GM18505 (cell line): ENCODE measurements around the gene EMC9.

Experiments used
- ATAC-seq: cut with Tn5 transposase; IDR thresholded peaks from one replicate; pipeline ENCODE4 v1.9.1; 2021; ENCODE audit not compliant: unreplicated experiment
- POLR2A ChIP-seq: IDR thresholded peaks from 4 replicates; pipeline ENCODE4 v1.6.1; 2011; ENCODE audit warnings: borderline replicate concordance; ENCODE audit not compliant: insufficient read depth, insufficient read length; ENCODE audit errors: extremely low read depth

The EMC9 gene

GRCh38 chr14:24135834-24136683 lies 5.3 kb downstream of the EMC9 start, which contains the start of gene PSME1:
Gene PSME1, plus strand, starts transcription at chr14:24136194. Its CDS starts 69 bp downstream, at chr14:24136263.
- peak; percentile 62 for TF ChIP-seq POLR2A
- peak; percentile 85 for ATAC-seq

GRCh38 chr14:24135584-24135833 lies 5.9 kb downstream of the EMC9 start:
- no peak for TF ChIP-seq POLR2A
- ATAC-seq = no peak

- TF ChIP-seq POLR2A = no peak
- no peak for ATAC-seq
These were observed 7.7 kb downstream of the EMC9 start for GRCh38 chr14:24133735-24134134.

GRCh38 chr14:24132976-24133375 lies 8.4 kb downstream of the EMC9 start:
- ATAC-seq = no peak
- no peak for TF ChIP-seq POLR2A

- TF ChIP-seq POLR2A = no peak
- ATAC-seq = no peak
These were observed 9.2 kb downstream of the EMC9 start for GRCh38 chr14:24132061-24132685.

GRCh38 chr14:24131549-24131966 lies 9.8 kb downstream of the EMC9 start:
- TF ChIP-seq POLR2A = no peak

GRCh38 chr14:24130717-24131548 lies 10.5 kb downstream of the EMC9 start:
- no peak for ATAC-seq
- TF ChIP-seq POLR2A = no peak

More at GRCh38 chr14:24131549-24131966, 9.8 kb downstream of the EMC9 start:
- ATAC-seq = no peak

- ATAC-seq = no peak
- TF ChIP-seq POLR2A = no peak
These were observed 11.0 kb downstream of the EMC9 start, which contains the start of gene FITM1 for GRCh38 chr14:24130380-24130716. Gene FITM1, plus strand, starts transcription at chr14:24130659. Its CDS starts 905 bp downstream, at chr14:24131564.

GRCh38 chr14:24129410-24129998 lies 11.9 kb downstream of the EMC9 start:
- ATAC-seq = no peak
- no peak for TF ChIP-seq POLR2A

GRCh38 chr14:24127673-24128072 lies 13.7 kb downstream of the EMC9 start:
- TF ChIP-seq POLR2A = no peak

GRCh38 chr14:24126939-24127338 lies 14.5 kb downstream of the EMC9 start:
- ATAC-seq = no peak
- no peak for TF ChIP-seq POLR2A

More at GRCh38 chr14:24127673-24128072, 13.7 kb downstream of the EMC9 start:
- ATAC-seq = no peak

GRCh38 chr14:24123424-24124417 lies 17.7 kb downstream of the EMC9 start:
- no peak for ATAC-seq

GRCh38 chr14:24122898-24123297 lies 18.5 kb downstream of the EMC9 start:
- TF ChIP-seq POLR2A = no peak

More at GRCh38 chr14:24123424-24124417, 17.7 kb downstream of the EMC9 start:
- peak; percentile 40 for TF ChIP-seq POLR2A

GRCh38 chr14:24122416-24122815 lies 19.0 kb downstream of the EMC9 start:
- no peak for ATAC-seq
- no peak for TF ChIP-seq POLR2A

More at GRCh38 chr14:24122898-24123297, 18.5 kb downstream of the EMC9 start:
- no peak for ATAC-seq
